HEK293T (cell line): ENCODE measurements around the gene IRX2.

Experiments used
- CTCF ChIA-PET: fragments of 350-600 bp; formaldehyde crosslinking; extraction: SDS; loops from one replicate; lab custom pipeline; 2021; ENCODE audit warnings: antibody characterized with exemption, inconsistent platforms; lab: Yijun Ruan, JAX
- POLR2A ChIA-PET: fragments of 350-600 bp; formaldehyde crosslinking; extraction: SDS; loops from one replicate; lab custom pipeline; 2020; ENCODE audit warnings: antibody characterized with exemption, inconsistent platforms; lab: Yijun Ruan, JAX
- DNase-seq: peaks from one replicate; pipeline ENCODE4 v3.0.0; 2012; ENCODE audit warnings: mixed read lengths; ENCODE audit errors: extremely low spot score
- ARNT ChIP-seq: fragments of 450-650 bp; IDR thresholded peaks from 2 replicates; pipeline ENCODE4 v1.6.1; 2017; ENCODE audit warnings: mild to moderate bottlenecking
- BHLHE40 ChIP-seq: fragments of 450-650 bp; IDR thresholded peaks from 2 replicates; pipeline ENCODE4 v1.6.1; 2016; ENCODE audit warnings: mild to moderate bottlenecking, moderate library complexity, borderline replicate concordance
- CTBP1 ChIP-seq: fragments of 450-650 bp; IDR thresholded peaks from 2 replicates; pipeline ENCODE4 v1.6.1; 2016; ENCODE audit warnings: borderline replicate concordance
- ELF4 ChIP-seq: fragments of 450-650 bp; IDR thresholded peaks from 2 replicates; pipeline ENCODE4 v1.6.1; 2017; ENCODE audit warnings: antibody characterized with exemption
- FOXA1 ChIP-seq: fragments of 450-650 bp; IDR thresholded peaks from 2 replicates; pipeline ENCODE4 v1.6.1; 2016; ENCODE audit warnings: mild to moderate bottlenecking
- FOXK2 ChIP-seq: fragments of 450-650 bp; IDR thresholded peaks from 2 replicates; pipeline ENCODE4 v1.6.1; 2016; ENCODE audit warnings: mild to moderate bottlenecking
- FOXM1 ChIP-seq: fragments of 450-650 bp; IDR thresholded peaks from 2 replicates; pipeline ENCODE4 v1.6.1; 2017; ENCODE audit warnings: mild to moderate bottlenecking, borderline replicate concordance
- HDGF ChIP-seq: fragments of 450-650 bp; IDR thresholded peaks from 2 replicates; pipeline ENCODE4 v1.6.1; 2017; ENCODE audit warnings: antibody characterized with exemption, borderline replicate concordance
- L3MBTL2 ChIP-seq: fragments of 450-650 bp; conservative IDR thresholded peaks from 2 replicates; pipeline ENCODE4 v1.6.1; 2016; ENCODE audit warnings: mild to moderate bottlenecking
- LEF1 ChIP-seq: fragments of 450-650 bp; IDR thresholded peaks from 2 replicates; pipeline ENCODE4 v1.6.1; 2017; ENCODE audit warnings: mild to moderate bottlenecking, borderline replicate concordance
- NFRKB ChIP-seq: fragments of 450-650 bp; IDR thresholded peaks from 2 replicates; pipeline ENCODE4 v1.6.1; 2016; ENCODE audit warnings: mild to moderate bottlenecking, moderate library complexity
- PKNOX1 ChIP-seq: fragments of 450-650 bp; IDR thresholded peaks from 2 replicates; pipeline ENCODE4 v1.6.1; 2016
- SP1 ChIP-seq: fragments of 450-650 bp; IDR thresholded peaks from 2 replicates; pipeline ENCODE4 v1.6.1; 2017
- SUZ12 ChIP-seq: fragments of 450-650 bp; IDR thresholded peaks from 2 replicates; pipeline ENCODE4 v1.6.1; 2016; ENCODE audit warnings: mild to moderate bottlenecking
- TARDBP ChIP-seq: fragments of 450-650 bp; IDR thresholded peaks from 2 replicates; pipeline ENCODE4 v1.6.1; 2016
- ZNF384 ChIP-seq: fragments of 450-650 bp; IDR thresholded peaks from 2 replicates; pipeline ENCODE4 v1.6.1; 2016

The IRX2 gene

GRCh38 chr5:2722901-2723300 lies 28.6 kb downstream of the IRX2 start:
- ChIA-PET POLR2A (no interaction called here), CTCF (no interaction called here)
- no peak for DNase-seq
- TF ChIP-seq FOXA1, result no peak
- TF ChIP-seq TARDBP, result no peak
- no peak for TF ChIP-seq FOXM1
- TF ChIP-seq PKNOX1, result no peak
- TF ChIP-seq SP1, result no peak
- TF ChIP-seq BHLHE40, result no peak
- TF ChIP-seq LEF1, result no peak
- TF ChIP-seq ARNT, result no peak

GRCh38 chr5:2721385-2722138 lies 29.9 kb downstream of the IRX2 start:
- DNase-seq, result no peak
- CTCF ChIA-PET, result no interaction called here
- TF ChIP-seq LEF1 (no peak), ARNT (no peak), SP1 (no peak), ELF4 (no peak)
- POLR2A ChIA-PET, result no interaction called here

- POLR2A ChIA-PET, result no interaction called here
- CTCF ChIA-PET, result no interaction called here
Measured at GRCh38 chr5:2719332-2719731, 32.1 kb downstream of the IRX2 start.

GRCh38 chr5:2718115-2718514 lies 33.4 kb downstream of the IRX2 start:
- TF ChIP-seq ARNT (no peak), TARDBP (no peak), SUZ12 (no peak), ZNF384 (no peak), BHLHE40 (no peak), FOXK2 (no peak), SP1 (no peak), L3MBTL2 (no peak), FOXA1 (no peak), ELF4 (no peak), LEF1 (no peak), FOXM1 (no peak), HDGF (no peak)
- DNase-seq, result no peak
- CTCF ChIA-PET, result no interaction called here
- POLR2A ChIA-PET, result no interaction called here

More at GRCh38 chr5:2719332-2719731, 32.1 kb downstream of the IRX2 start:
- no peak for DNase-seq
- no peak for TF ChIP-seq BHLHE40
- TF ChIP-seq ZNF384, result no peak
- TF ChIP-seq SUZ12, result no peak
- no peak for TF ChIP-seq FOXK2
- TF ChIP-seq CTBP1, result no peak
- no peak for TF ChIP-seq LEF1
- no peak for TF ChIP-seq PKNOX1
- TF ChIP-seq NFRKB, result no peak
- no peak for TF ChIP-seq L3MBTL2
- TF ChIP-seq TARDBP, result no peak
- no peak for TF ChIP-seq ARNT
- TF ChIP-seq SP1, result no peak
- no peak for TF ChIP-seq FOXA1
- no peak for TF ChIP-seq FOXM1
- no peak for TF ChIP-seq HDGF
- TF ChIP-seq ELF4, result no peak

GRCh38 chr5:2715856-2716255 lies 35.6 kb downstream of the IRX2 start:
- no peak for TF ChIP-seq ZNF384
- no peak for TF ChIP-seq ELF4
- ChIA-PET CTCF (no interaction called here), POLR2A (no interaction called here)
- DNase-seq, result no peak

GRCh38 chr5:2714805-2715204 lies 36.7 kb downstream of the IRX2 start:
- TF ChIP-seq FOXA1 (no peak), CTBP1 (no peak), TARDBP (no peak), ELF4 (no peak), BHLHE40 (no peak), LEF1 (no peak), SP1 (no peak), PKNOX1 (no peak), ARNT (no peak), SUZ12 (no peak), FOXM1 (no peak), L3MBTL2 (no peak), FOXK2 (no peak), NFRKB (no peak), HDGF (no peak), ZNF384 (no peak)
- ChIA-PET POLR2A (no interaction called here), CTCF (no interaction called here)
- no peak for DNase-seq
